HG02970 (cell line): Measurements from ENCODE around the gene CPPED1.

Source experiments
- ATAC-seq: cut with Tn5 transposase; IDR thresholded peaks from one replicate; pipeline ENCODE4 v1.9.1; 2021; ENCODE audit warnings: mild to moderate bottlenecking, moderate library complexity, moderate number of reproducible peaks; ENCODE audit not compliant: unreplicated experiment, low FRiP score

CPPED1 gene

GRCh38 chr16:12655537-12655936, 148.2 kb downstream of the CPPED1 start:
- no peak for ATAC-seq

GRCh38 chr16:12653820-12654392, 149.8 kb downstream of the CPPED1 start:
- ATAC-seq = no peak

- no peak for ATAC-seq
Observed at GRCh38 chr16:12652924-12653323, 150.8 kb downstream of the CPPED1 start.

GRCh38 chr16:12651765-12652512, 151.7 kb downstream of the CPPED1 start:
- ATAC-seq = no peak

- no peak for ATAC-seq
Observed at GRCh38 chr16:12649356-12649755, 154.3 kb downstream of the CPPED1 start.

GRCh38 chr16:12646490-12647274, 157.0 kb downstream of the CPPED1 start:
- ATAC-seq = no peak

- ATAC-seq = no peak
Observed at GRCh38 chr16:12646098-12646489, 157.6 kb downstream of the CPPED1 start.

- no peak for ATAC-seq
Observed at GRCh38 chr16:12643034-12643455, 160.6 kb downstream of the CPPED1 start.

- ATAC-seq = no peak
Observed at GRCh38 chr16:12639044-12639443, 164.6 kb downstream of the CPPED1 start.

- ATAC-seq = no peak
Observed at GRCh38 chr16:12637002-12637401, 166.7 kb downstream of the CPPED1 start.

GRCh38 chr16:12629271-12629670, 174.4 kb downstream of the CPPED1 start:
- no peak for ATAC-seq

GRCh38 chr16:12628536-12628935, 175.2 kb downstream of the CPPED1 start:
- ATAC-seq = no peak

- ATAC-seq = no peak
Observed at GRCh38 chr16:12627394-12627793, 176.3 kb downstream of the CPPED1 start.

- ATAC-seq = no peak
Observed at GRCh38 chr16:12626411-12626810, 177.3 kb downstream of the CPPED1 start.

- no peak for ATAC-seq
Observed at GRCh38 chr16:12625716-12626115, 178.0 kb downstream of the CPPED1 start.

- no peak for ATAC-seq
Observed at GRCh38 chr16:12625068-12625467, 178.6 kb downstream of the CPPED1 start.

- ATAC-seq = no peak
Observed at GRCh38 chr16:12620150-12620549, 183.5 kb downstream of the CPPED1 start.

- no peak for ATAC-seq
Observed at GRCh38 chr16:12618515-12618914, 185.2 kb downstream of the CPPED1 start.

GRCh38 chr16:12617401-12617819, 186.3 kb downstream of the CPPED1 start:
- no peak for ATAC-seq

GRCh38 chr16:12614662-12615278, 188.9 kb downstream of the CPPED1 start:
- no peak for ATAC-seq
